Glutamatergic neuron (in vitro differentiated cells): Measurements from ENCODE around the gene DISC1. TPM values are rescaled to one million over a fixed set of nuclear protein-coding genes. Genes with fewer than 3 reads are reported as not detected.

Source experiments
- DNase-seq: peaks from one replicate; pipeline ENCODE4 v3.0.0; 2022
- H3K27ac Mint-ChIP-seq: one replicate; pipeline ENCODE4 v1.8.0; 2020; ENCODE audit warnings: mild to moderate bottlenecking, mixed read lengths, inconsistent platforms; ENCODE audit not compliant: unreplicated experiment
- H3K27me3 Mint-ChIP-seq: one replicate; pipeline ENCODE4 v1.8.0; 2020; ENCODE audit warnings: mild to moderate bottlenecking, moderate library complexity, mixed read lengths, inconsistent platforms; ENCODE audit not compliant: unreplicated experiment
- H3K36me3 Mint-ChIP-seq: one replicate; pipeline ENCODE4 v1.8.0; 2020; ENCODE audit warnings: mild to moderate bottlenecking, mixed read lengths, inconsistent platforms; ENCODE audit not compliant: unreplicated experiment
- H3K4me1 Mint-ChIP-seq: one replicate; pipeline ENCODE4 v1.8.0; 2020; ENCODE audit warnings: mild to moderate bottlenecking, low read depth, mixed read lengths, inconsistent platforms; ENCODE audit not compliant: unreplicated experiment
- H3K4me3 Mint-ChIP-seq: one replicate; pipeline ENCODE4 v1.8.0; 2020; ENCODE audit warnings: mild to moderate bottlenecking, mixed read lengths, inconsistent platforms; ENCODE audit not compliant: unreplicated experiment
- H3K9me3 Mint-ChIP-seq: one replicate; pipeline ENCODE4 v1.8.0; 2020; ENCODE audit warnings: mild to moderate bottlenecking, moderate library complexity, mixed read lengths, inconsistent platforms; ENCODE audit not compliant: unreplicated experiment
- CTCF ChIP-seq: fragments of 200-600 bp; sonication (generic); IDR thresholded peaks from one replicate; pipeline ENCODE4 v1.5.0; 2021; ENCODE audit not compliant: partially characterized antibody, unreplicated experiment
- total RNA-seq: library from RNA; stranded (reverse); fragmentation: NEBNext Ultra II Directional; extraction: Animal tissue kit (Norgen Biotek cat#: 25700); gene quantifications from one replicate; pipeline ENCODE4 v1.2.1, GENCODE V29; 2021; ENCODE audit not compliant: unreplicated experiment

The DISC1 gene
- total RNA-seq, 1 donor from 2014 or later = 9.1 TPM

GRCh38 chr1:231970684-231971083, 344.1 kb downstream of the DISC1 start:
- H3K36me3 Mint-ChIP-seq = no peaks in the 10 kb centered on the region
- H3K4me3 Mint-ChIP-seq = no peak overlapping the region
- H3K27me3 Mint-ChIP-seq = no peaks in the 10 kb centered on the region
- H3K9me3 Mint-ChIP-seq = peaks cover 5% of the 10 kb centered on the region
- TF ChIP-seq CTCF = no peak
- H3K4me1 Mint-ChIP-seq = peaks cover 15% of the 10 kb centered on the region
- DNase-seq = no peak
- H3K27ac Mint-ChIP-seq = no peak overlapping the region

- Mint-ChIP-seq H3K9me3 (peaks cover 5% of the 10 kb centered on the region), H3K27ac (peak overlapping the region; percentile 13), H3K4me3 (no peak overlapping the region), H3K36me3 (no peaks in the 10 kb centered on the region), H3K27me3 (no peaks in the 10 kb centered on the region), H3K4me1 (peaks cover 15% of the 10 kb centered on the region)
- no peak for DNase-seq
- no peak for TF ChIP-seq CTCF
Measured at GRCh38 chr1:231971397-231972110, 345.0 kb downstream of the DISC1 start.

- DNase-seq = no peak
- peak overlapping the region; percentile 64 for H3K27ac Mint-ChIP-seq
- TF ChIP-seq CTCF = no peak
Measured at GRCh38 chr1:231972111-231972445, 345.5 kb downstream of the DISC1 start.

GRCh38 chr1:231973830-231974229, 347.2 kb downstream of the DISC1 start:
- Mint-ChIP-seq H3K27ac (no peak overlapping the region), H3K27me3 (no peaks in the 10 kb centered on the region), H3K9me3 (peaks cover 5% of the 10 kb centered on the region), H3K4me3 (no peak overlapping the region), H3K4me1 (peaks cover 13% of the 10 kb centered on the region), H3K36me3 (peaks cover 11% of the 10 kb centered on the region)
- no peak for TF ChIP-seq CTCF
- DNase-seq = no peak

More at GRCh38 chr1:231972111-231972445, 345.5 kb downstream of the DISC1 start:
- Mint-ChIP-seq H3K27me3 (no peaks in the 10 kb centered on the region), H3K36me3 (peaks cover under 1% of the 10 kb centered on the region), H3K9me3 (peaks cover 5% of the 10 kb centered on the region), H3K4me3 (no peak overlapping the region), H3K4me1 (peaks cover 15% of the 10 kb centered on the region)

- H3K9me3 Mint-ChIP-seq = no peaks in the 10 kb centered on the region
- TF ChIP-seq CTCF = no peak
- no peak overlapping the region for H3K4me3 Mint-ChIP-seq
- H3K4me1 Mint-ChIP-seq = peaks cover 8% of the 10 kb centered on the region
- no peak overlapping the region for H3K27ac Mint-ChIP-seq
- DNase-seq = no peak
- H3K36me3 Mint-ChIP-seq = peaks cover 11% of the 10 kb centered on the region
- H3K27me3 Mint-ChIP-seq = no peaks in the 10 kb centered on the region
Measured at GRCh38 chr1:231976231-231976630, 349.6 kb downstream of the DISC1 start.
